Limb (tissue), 2 donors: ENCODE data around the gene MICAL2.
A peak's percentile ranks its signal among the peaks of the same experiment; 100 is the strongest.

Experiments used
- DNase-seq, 2 donors: peaks; one replicate each; pipeline ENCODE4 v3.0.0-alpha.2; 2016; ENCODE audit errors: extremely low spot score in 2 of 2

Gene MICAL2

DNA sequence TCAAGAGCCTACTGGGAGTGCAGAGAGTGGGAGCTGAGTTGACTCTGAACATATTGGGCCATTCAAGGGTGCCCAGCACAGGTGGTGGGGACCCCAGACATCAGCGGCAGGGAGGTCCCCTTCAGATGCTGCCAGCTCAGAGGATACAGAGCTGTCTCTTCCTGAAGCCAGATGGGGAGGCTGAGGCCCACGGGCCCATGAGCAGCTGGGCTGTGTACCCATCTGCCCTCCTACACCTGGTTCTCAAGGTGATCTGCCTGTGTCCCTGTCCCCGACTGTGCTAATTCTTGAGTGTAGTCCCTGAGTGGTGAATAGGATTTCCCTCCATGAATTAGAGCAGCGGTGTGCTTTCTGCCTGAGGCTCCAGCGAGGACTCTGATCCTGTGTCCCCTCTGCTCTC, 76.3 kb downstream of the MICAL2 start:
- DNase-seq = no peak

DNA sequence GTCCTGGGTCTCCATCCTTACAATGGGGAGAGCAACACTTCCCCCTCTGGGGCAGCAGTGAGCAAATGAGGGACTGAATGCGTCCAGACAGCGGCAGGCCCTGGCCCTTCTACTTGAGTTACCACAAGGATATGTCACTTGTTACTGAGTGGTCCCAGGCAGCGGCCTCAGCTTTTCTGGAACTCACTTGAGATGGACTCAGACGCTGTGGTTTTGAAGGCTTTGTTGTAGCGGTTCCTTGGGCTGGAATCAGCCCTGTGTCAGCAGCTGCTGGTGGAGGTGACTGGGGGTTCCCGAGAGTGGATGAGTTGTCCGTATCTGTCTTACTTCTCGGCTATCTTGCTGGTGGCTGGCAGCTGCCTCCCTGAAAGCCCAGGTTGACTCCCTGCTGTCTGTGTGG, 77.0 kb downstream of the MICAL2 start:
- no peak for DNase-seq

DNA sequence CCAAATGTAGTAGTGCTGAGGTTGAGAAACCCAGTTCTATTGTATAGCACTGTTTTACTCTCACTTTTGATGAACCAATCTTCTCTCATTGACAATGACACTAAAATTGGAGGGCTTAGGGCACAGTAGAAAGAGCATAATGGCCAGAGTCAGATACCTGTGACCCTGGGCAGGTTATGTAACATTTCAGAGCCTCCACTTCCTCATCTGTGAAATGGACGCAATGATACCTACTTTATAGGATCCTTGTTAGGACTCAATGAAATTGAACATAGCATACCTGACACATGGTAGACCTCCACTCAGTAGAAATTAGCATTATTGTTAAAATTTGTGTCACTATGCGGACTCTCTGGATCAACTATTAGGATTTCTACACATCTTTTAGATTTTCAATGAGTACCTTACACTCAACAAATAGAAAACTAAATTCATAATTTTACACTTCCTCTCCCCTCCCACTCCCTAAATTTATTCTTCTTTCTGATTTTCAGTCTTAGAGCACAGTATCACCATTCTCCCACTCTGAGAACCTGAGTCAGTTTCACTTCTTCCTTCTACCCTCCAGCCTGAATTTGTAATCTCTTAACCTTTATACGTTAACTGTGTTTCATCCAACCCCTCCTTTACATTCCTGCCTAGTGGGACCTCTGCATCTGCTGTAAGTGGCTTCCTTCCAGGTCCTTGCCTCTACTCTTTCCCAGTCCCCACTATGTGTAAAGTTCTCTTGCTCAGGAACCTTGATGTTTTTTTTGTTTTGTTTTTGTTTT, 78.3 kb downstream of the MICAL2 start:
- no peak for DNase-seq

DNA sequence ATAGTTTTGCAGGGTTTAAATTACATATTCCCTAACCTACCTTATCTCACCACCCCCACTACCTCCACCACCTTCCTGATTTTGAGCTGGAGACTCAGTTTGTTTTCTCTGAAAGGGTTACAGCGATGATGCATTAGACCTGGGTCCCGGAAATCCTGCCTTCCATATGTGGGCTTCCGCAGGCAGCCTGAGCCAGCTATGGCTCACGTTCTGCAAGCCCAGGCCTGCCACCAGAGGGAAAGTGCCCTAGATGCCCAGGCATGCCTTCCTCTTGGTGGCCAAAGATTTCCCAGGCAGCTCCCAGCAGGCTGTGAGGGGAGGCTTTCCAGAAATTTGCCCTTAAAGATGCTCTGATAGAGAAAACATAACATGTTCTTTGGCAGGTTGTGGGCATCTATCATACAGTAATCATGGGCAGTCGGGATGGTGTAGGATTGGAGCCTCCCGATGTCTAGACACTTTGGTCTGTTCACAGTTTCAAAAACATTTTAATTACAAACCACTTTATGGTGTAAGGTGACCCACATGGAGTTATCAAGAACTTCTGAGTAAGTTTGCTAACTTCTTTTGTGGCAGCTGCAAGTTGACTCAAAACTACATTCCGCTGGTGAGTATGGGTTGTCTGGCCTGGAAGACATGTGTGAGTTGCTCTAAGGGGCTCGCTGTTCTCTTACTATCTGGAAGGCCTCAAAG, 79.3 kb downstream of the MICAL2 start:
- DNase-seq = no peak

DNA sequence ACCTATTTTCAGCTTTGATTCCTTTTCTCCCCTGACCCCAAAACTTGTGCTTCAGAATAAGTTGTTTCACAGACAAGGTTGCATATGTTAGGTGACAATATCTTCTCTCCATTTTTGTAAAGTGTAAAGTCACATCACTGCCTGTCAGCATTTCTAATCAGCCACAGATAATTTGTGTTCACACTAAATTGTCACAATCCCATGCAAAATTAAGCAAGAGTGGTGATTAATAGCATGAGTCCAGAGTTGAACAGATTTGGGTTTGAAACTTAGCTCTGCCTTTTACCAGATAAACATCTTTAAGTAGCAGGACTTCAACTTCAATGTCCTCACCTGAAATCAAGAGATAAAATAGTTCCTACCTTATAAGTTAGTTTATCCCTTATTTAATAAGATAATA, 80.1 kb downstream of the MICAL2 start:
- DNase-seq = no peak

DNA sequence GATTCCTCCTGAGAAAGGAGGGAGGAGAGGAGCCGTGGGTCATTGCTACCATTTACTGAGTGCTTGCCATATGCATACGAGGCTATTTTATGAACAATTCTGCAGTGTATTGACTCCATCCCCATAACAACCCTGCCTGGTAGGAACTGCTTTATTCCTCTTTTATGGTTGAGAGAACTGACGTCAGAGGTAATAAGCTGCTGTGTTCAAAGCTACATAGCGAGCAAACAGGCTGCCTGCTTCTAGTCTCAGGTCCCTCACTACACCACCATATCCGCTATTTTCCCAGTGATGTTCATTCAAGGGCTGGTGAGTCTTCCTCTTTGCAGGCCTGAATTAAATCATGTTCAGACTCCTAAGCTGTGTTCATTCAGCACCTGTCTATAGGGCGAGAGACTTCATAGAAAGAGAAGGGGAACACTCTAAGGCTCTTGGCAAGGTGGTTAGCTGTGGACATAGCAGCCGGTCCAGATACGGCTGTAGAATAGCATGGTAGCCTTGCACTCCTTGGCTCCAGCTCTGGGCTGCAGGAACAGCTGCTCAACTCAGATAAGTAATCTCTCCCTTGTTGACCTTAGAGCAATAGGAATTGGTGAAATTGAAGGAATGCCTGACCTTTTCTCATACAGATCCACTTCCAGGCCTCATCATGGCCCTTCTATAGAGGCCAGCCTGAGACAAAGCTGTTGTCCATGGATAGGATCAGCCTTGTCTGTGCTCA, 82.6 kb downstream of the MICAL2 start:
- no peak for DNase-seq

DNA sequence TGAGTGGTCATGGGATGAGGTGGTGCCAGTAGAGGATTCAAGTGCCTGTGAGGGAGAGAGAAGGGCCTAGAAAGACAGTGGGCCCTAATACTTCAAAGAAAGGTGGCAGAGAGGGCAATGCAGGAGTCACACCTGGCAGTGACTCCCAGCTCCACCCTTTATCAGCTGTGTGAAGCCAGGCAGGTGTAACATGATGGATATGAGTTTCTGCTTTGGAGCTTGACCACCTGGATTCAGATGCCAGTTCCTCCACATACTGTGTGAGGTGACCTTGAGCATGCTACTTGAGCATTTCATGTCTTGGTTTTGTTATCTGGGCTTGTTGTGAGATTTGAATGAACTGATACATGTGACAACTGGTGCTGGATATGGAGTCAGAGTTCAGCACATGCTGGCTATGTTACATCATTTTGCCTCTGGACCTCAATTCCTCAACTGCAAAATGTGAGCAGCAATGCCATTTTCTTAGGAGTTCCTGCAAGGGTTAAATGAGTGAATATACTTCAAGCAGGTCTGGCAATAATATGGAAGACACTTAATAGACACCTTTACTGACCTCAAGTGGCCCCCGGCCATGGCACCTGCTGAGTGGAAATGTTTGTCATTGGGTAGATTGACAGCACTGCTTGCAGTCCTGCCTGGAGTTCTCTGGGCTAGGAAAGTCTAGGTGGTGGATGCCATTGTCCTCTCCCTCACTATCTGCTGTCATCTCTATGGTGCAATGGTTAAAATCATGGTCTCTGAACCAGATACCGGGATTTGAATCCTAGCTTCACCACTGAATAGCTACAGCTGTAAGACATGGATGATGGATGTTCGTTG, 83.3 kb downstream of the MICAL2 start:
- no peak for DNase-seq

DNA sequence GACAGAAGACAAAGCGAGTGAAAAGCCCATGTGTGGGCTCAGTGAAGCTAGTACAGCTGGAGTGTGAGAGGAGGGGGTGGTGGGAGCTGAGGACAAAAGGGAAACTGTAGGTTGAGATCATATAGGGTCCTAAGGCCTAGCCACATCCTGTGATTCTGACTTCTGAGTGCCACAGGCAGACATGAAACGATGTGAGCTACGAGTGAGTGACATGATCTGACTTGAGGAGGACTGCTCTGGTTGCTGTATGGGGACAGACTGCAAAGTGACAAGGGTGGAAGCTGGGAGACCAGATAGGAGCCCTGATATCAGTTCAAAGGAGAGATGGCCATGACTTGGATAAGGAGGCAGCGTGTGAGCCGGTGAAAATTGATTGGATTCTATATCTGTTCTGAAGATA, 85.4 kb downstream of the MICAL2 start:
- no peak for DNase-seq

DNA sequence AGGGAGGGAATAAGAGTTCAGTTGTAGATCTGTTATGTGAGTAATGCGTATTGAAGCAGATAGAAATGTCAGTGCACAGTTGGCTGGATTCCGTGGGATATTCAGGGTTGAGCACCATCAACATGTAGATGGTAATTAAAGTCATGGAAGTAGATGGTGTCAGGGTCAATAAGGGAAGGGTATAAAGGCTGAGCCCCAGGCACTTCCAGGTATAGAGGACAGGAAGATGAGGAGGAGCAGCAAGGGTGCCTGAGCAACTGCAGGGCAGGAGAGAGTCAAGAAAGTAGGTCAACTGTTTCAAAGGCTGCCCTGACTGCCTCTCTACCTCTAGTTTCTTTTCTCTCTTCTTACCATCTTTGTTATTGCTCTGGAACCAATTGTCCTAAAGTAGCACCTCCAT, 85.9 kb downstream of the MICAL2 start:
- DNase-seq = no peak

DNA sequence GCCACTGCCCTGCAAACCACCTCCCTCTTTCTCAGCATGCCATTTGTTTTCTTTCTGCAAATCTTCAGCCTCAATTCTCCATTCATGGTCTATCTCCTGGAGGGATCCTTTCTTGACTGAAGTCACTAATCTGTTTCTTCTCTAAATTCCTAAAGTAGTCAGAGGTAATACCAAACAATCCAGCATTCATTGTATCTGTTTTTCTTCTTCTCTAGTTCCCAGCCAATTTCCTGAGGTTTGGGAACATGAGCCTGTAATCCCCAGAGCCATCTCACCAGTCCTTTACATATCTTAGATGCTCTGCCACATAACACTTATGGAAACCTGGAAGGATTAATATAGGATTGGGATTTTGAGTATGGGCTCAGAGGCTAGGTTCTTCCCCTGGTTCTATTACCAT, 86.5 kb downstream of the MICAL2 start:
- no peak for DNase-seq

DNA sequence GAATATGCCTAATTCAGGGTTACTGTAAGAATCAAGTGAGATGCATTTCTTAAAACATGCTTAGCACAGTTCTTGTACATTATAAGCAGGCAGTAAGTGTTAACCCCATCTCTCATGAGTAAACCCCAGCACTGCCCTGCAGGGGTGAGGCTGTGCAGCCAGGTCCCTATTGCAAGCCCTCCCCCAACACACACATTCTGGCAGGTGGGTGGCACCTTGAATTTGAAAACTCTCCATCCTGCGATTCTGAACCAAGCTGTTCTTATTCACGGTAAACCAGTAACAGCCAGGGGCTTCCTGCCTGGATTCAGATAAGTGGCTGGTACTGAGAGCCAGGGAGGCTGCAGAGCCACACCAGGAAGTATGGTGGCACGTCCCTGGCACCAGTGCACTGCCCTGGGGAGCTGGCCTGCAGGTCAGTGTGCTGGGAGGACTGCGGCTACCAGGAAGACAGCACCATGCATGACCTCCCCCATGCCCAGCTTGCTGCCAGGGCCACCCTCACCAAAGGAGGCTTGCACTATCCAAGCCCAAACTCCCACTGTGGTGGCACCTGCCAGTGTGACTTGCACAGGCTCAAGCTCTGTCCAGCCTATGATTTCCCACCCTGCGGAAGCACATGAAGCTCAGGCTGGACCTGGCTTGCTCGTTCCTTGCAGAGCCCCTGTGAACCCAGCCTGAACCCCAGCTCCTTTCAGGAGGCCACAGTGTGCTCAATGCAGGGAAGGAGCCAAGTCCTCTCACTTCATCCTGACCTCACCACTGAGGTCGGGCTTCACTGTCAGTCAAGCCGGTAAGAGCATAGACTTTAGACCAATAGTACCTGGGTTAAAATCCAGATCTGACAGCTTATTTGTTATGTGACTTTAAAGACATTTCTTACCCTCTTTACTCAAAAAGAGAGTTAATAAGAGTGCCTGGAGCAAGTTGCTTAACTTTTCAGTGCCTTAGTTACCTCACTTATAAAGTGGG, 88.1 kb downstream of the MICAL2 start:
- DNase-seq = no peak

DNA sequence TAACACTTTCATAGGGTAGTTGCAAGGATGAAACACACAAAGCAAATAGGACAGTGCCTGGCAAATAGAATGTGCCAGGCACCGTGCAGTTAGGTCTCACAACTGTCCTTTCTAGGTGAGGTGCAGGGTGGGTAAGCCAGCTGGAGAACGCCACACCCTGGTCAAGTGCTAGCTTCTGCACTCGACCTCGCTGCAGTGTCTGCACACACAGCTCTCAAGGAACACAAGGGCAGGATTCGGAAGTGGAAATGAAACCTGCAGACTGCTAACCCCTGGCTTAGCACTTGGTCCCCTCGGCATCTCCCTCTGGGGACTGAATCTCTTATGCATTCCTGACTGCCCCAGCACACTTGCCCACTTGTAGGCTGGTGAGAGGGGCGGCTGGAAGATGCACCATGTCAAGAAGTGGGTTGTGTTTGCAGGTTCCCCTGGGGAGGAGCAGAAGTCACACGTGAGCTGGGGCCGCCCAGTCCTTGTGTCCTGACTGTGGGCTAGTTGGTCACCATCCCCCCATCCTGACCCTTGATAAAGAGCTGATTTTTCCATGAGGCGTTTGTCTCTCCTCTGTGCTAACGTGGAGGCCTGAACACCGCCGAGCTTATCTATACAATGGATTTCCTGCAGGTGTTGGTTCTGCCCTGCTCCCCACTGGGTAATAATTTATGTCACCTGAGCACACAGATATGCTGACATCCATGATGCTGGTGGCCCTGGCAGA, 89.0 kb downstream of the MICAL2 start:
- no peak for DNase-seq

DNA sequence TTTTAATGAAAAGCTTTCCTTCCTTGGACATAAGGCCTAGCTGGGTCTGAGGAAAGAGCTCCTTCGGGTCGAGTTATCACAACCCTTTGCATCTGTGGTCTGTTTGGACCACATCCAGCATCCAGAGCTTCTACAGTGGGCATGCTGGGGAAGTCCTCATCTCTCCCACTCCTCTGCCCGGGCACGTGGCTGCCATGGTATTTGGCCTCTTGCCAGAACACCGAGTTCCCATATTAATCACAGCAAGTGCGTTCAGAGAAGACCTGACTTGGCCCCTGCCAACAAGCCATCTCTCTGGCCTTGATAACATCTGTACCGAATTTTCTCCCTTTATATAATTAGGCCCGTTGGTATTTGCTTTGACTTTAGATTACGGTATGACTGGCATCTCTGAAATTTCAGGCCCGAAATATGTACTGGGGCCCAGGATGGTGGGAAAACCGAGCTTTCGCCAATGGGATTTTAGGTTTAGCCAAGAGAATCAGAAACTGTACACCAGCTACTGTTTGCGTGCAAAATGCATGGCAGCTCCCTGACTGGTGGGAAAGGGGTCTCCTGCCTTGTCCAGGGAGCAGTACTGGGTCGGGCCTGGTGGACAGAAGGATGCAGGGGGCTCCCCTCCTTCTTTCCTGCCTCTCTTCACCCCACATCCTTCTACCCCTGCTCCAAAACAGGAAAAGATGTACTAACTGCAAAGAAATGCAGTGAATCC, 90.0 kb downstream of the MICAL2 start:
- DNase-seq = peak; percentile 49 to 65

DNA sequence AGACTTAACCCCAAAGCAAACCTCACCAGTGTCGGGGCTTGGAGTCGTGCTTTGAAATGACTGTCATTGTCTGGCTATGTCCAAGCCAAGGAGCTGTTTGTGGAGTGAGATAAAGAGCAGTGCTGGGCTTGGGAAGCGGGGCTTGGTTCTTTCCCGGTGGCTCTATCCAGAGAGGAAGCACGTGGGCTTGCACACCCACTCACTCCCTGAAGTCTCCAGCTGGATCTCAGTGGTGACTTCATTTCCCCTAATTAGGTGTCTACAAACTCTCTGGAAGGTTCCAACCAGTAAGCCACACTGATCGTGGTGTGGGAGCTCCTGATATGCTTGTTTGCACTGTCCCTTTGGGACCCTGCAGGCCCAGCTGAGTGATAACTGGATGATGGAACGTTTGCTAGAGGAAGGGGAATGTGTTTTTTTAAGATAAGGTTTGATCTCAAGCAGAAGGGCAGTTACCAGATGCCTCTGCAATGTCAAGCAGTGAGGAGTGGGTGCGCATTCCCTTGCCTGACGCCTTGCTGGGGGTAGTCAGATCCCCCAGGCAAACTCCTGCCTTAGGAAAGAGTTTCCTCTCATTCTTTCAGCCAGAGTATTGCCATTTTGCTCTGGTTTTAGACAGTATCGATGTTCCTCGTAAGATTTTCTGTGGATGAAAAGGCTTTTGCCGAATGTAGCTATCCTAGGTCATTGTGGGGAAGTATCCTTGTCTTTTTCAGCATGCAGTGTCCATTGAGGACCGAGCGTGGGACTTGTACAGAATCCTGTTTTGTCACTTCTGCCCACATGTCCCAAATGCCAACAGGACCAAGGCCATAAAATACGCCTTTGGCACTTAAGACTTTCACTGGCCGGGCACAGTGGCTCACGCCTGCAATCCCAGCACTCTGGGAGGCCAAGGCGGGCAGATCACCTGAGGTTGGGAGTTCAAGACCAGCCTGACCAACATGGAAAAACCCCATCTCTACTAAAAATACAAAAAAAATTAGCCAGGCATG, 90.9 kb downstream of the MICAL2 start:
- DNase-seq = peak in 1 of 2 donors; percentile 49

DNA sequence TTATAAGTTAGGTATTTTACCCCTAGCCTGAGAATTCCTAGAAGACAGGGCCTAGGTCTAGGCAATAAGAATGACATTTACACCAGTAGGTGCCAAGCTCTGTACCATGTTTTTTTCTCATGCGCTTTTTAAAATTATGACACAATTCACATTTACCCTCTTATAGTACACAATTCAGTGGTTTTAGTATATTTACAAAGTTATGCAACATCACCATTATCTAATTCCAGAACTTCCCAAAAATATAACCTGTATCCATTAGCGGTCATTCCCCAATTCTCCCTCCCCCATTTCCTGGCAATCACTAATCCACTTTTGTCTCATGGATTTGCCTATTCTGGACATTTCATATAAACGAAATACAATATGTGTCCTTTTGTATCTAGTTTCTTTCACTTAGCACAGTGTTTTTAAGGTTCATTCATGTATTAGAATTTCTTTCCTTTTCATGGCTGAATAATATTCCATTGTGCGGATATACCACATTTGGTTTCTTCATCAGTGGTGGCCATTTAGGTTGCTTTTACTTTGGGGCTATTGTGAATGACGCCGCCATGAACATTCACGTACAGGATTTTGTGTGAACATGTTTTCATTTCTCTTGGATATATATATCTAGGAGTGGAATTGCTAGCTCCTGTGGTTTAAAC, 92.4 kb downstream of the MICAL2 start:
- DNase-seq = no peak

DNA sequence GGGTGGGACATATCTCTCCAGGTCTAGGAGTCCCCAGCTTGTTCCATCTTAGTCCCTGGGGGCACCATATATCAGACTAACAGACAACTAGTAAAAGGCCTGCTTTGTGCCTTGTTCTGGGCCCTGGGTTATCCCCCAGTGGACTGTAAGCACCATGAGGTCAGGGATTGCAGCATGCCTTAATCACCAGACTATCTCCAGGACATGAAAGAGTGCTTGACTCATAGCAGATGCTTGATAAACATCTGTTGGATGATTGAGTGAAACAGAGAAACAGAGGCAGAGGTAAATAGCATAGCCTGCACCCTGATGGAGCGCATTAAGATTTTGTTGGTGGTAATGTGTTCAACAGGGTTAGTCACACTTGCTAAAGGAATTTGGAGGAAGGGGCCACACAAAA, 94.1 kb downstream of the MICAL2 start:
- no peak for DNase-seq

DNA sequence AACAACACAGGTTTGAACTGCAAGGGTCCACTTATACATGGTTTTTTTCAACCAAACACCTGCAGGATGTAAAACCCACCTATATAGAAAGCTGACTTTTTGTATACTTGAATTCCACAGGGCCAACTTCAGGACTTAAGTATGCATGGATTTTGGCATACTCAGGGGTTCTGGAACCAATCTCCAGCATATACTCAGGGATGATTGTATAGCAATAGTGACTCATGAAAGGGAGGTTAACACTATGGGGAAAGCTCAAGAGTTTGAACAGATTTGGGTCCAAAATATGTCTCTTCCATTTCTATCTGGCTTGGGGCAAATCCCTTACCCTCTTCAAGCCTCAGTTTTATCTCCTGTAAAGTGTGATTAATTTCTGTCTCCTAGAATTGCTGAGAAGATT, 94.9 kb downstream of the MICAL2 start:
- DNase-seq = no peak
